ENCODE measurements around the gene RAB15. TPM values are rescaled to one million over a fixed set of nuclear protein-coding genes. Genes with fewer than 3 reads are reported as not detected.

The RAB15 gene
- total RNA-seq, 1 experiment from 2014 or later = 0.28 TPM

DNA sequence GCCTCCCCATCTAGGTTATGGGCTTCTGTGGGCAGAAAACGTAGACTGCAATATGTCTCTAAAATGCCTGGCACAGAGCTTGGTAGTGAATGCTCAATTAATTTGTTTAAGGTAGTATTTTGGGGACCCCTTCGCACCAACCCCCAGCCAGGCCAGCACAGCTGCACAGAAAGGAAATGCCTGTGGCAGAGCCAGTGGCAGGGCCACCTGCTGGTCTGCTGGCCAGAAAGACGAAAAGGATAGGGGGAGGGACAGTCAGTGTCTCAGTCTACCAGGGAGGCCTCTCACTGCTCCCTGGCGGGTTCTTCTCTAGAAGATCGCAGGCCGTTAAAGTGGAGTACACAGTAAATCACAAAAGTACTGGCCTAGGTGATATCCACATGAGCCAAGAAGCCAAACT lies 3.5 kb downstream of the RAB15 start:
- no peaks in the 10 kb centered on the region for H3K27me3 Mint-ChIP-seq (ENCODE audit: insufficient read depth, unreplicated experiment)
- H3K4me3 Mint-ChIP-seq (ENCODE audit: unreplicated experiment) = no peak overlapping the region
- ChIA-PET POLR2A (interaction anchor here (0.6 kb wide), 2 partner anchors 46 to 91 kb away, joined by 3 read pairs; no protein-coding TSS in a partner anchor), CTCF (interaction anchor here (0.5 to 0.7 kb wide), 3 partner anchors 10 to 1473 kb away, joined by 3 to 5 read pairs (median 3); no protein-coding TSS in a partner anchor)
- intact Hi-C loops (cut with micrococcal nuclease) = no loop called here
- no peak for DNase-seq (ENCODE audit: unreplicated experiment)
- H3K9me3 Mint-ChIP-seq (ENCODE audit: unreplicated experiment) = no peaks in the 10 kb centered on the region
- no TSS peak for BruUV-seq (replicated peaks)
- no peaks in the 10 kb centered on the region for H3K36me3 Mint-ChIP-seq (ENCODE audit: insufficient read depth, unreplicated experiment)
- H3K27ac Mint-ChIP-seq (ENCODE audit: low read depth, unreplicated experiment) = no peak overlapping the region
- TF ChIP-seq, protein P1, sequence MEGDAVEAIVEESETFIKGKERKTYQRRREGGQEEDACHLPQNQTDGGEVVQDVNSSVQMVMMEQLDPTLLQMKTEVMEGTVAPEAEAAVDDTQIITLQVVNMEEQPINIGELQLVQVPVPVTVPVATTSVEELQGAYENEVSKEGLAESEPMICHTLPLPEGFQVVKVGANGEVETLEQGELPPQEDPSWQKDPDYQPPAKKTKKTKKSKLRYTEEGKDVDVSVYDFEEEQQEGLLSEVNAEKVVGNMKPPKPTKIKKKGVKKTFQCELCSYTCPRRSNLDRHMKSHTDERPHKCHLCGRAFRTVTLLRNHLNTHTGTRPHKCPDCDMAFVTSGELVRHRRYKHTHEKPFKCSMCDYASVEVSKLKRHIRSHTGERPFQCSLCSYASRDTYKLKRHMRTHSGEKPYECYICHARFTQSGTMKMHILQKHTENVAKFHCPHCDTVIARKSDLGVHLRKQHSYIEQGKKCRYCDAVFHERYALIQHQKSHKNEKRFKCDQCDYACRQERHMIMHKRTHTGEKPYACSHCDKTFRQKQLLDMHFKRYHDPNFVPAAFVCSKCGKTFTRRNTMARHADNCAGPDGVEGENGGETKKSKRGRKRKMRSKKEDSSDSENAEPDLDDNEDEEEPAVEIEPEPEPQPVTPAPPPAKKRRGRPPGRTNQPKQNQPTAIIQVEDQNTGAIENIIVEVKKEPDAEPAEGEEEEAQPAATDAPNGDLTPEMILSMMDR (IDR thresholded peaks at IDR 0.05; ENCODE audit: unreplicated experiment) = no peak
- H3K4me1 Mint-ChIP-seq (ENCODE audit: insufficient read depth, unreplicated experiment) = no peaks in the 10 kb centered on the region

DNA sequence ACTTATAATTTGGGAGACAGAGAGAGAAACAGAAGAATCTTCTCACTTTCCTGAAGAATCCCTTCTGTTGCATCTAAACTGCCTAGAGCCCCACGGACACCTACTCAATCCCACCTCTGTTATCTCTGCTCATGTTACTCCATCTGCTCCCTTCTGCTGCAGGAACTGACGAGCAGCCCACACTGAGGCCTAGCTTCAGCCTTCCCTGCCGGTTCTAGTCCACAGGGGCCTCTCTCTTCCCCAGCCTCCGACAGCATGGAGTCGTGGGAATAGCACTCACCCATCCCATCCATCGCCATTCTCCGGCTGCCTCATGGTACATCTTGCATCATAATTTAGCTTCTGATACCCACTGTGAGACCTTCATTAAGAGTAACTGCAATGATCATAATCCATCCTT lies 4.0 kb downstream of the RAB15 start:
- no peaks in the 10 kb centered on the region for H3K9me3 Mint-ChIP-seq (ENCODE audit: unreplicated experiment)
- no peak overlapping the region for H3K4me3 Mint-ChIP-seq (ENCODE audit: unreplicated experiment)
- no peak for DNase-seq (ENCODE audit: unreplicated experiment)
- ChIA-PET POLR2A (interaction anchor here (0.6 kb wide), 2 partner anchors 47 to 91 kb away, joined by 3 read pairs; no protein-coding TSS in a partner anchor), CTCF (interaction anchor here (0.6 to 0.7 kb wide), 2 partner anchors 44 to 1474 kb away, joined by 3 to 5 read pairs; no protein-coding TSS in a partner anchor)
- no TSS peak for BruUV-seq (replicated peaks)
- no peaks in the 10 kb centered on the region for H3K27me3 Mint-ChIP-seq (ENCODE audit: insufficient read depth, unreplicated experiment)
- intact Hi-C loops (cut with micrococcal nuclease) = no loop called here
- TF ChIP-seq, protein P1 (IDR thresholded peaks at IDR 0.05; ENCODE audit: unreplicated experiment) = no peak
- H3K36me3 Mint-ChIP-seq (ENCODE audit: insufficient read depth, unreplicated experiment) = no peaks in the 10 kb centered on the region
- no peak overlapping the region for H3K27ac Mint-ChIP-seq (ENCODE audit: low read depth, unreplicated experiment)
- H3K4me1 Mint-ChIP-seq (ENCODE audit: insufficient read depth, unreplicated experiment) = no peaks in the 10 kb centered on the region

DNA sequence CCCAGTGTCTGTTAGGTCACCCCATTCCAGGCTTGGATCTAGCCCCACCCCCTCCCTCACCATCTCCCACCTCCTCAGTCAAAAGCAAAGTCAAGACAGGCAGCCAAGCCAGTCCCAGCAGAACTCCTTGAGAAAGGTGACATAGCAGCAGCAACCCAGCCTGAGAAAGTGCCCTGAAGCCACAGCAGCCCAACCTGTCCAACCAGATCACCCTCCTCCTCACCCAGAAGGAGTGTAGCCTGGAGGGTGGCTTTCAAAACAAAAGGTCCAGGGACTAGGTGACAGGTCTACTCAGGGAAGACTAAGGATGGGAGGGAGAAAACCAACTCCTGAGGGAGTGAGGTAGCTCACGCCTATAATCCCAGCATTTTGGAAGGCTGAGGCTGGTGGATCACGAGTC lies 5.2 kb downstream of the RAB15 start:
- DNase-seq (ENCODE audit: unreplicated experiment) = no peak

DNA sequence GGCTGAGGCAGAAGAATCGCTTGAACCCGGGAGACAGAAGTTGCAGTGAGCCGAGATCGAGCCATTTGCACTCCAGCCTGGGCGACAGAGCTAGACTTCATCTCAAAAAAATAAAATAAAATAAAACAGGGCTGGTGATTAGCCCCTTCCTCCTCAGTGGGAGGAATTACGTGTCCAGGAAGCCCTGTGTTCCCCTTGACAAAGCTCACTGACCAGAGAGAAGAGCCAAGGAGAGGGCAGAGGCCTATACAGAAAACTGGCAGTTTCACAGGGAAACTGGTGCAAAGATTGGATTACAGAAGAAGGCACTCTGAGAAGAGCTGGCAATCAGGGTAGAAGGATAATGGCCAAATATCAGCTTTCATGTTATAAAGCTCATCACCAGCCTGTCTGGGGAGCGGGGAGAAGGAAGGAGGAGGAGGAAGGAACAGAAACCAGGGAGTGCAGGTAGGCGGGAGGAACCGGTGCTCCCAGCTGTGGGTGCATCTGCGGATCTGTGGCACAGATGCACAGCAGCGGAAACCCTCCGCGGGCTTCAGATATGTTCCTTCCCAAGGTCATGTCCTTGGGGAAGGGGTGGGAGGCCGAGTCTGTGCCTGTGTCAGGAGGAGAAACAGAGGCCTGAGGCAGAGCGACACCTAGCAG lies 6.7 kb downstream of the RAB15 start:
- TF ChIP-seq, protein P1 (IDR thresholded peaks at IDR 0.05; ENCODE audit: unreplicated experiment) = no peak
- BruUV-seq (replicated peaks) = no TSS peak
- CTCF ChIA-PET = interaction anchor here (0.6 to 0.7 kb wide), 2 partner anchors 58 to 1666 kb away, joined by 3 read pairs; no protein-coding TSS in a partner anchor
- Mint-ChIP-seq H3K36me3 (ENCODE audit: insufficient read depth, unreplicated experiment) (no peaks in the 10 kb centered on the region), H3K9me3 (ENCODE audit: unreplicated experiment) (no peaks in the 10 kb centered on the region), H3K27me3 (ENCODE audit: insufficient read depth, unreplicated experiment) (no peaks in the 10 kb centered on the region), H3K4me3 (ENCODE audit: unreplicated experiment) (no peak overlapping the region), H3K4me1 (ENCODE audit: insufficient read depth, unreplicated experiment) (no peaks in the 10 kb centered on the region), H3K27ac (ENCODE audit: low read depth, unreplicated experiment) (no peak overlapping the region)
- intact Hi-C loops (cut with micrococcal nuclease) = no loop called here
- DNase-seq (ENCODE audit: unreplicated experiment) = no peak
- POLR2A ChIA-PET = interaction anchor here (1.1 to 1.5 kb wide), 2 partner anchors 17 to 21 kb away, joined by 3 read pairs; partner anchors contain the start of gene FNTB

More for the DNA sequence above, 5.2 kb downstream of the RAB15 start:
- ChIA-PET CTCF (no interaction called here), POLR2A (interaction anchor here (0.6 kb wide), 1 partner anchor 430 kb away, joined by 3 read pairs; no protein-coding TSS in a partner anchor)
- no peak overlapping the region for H3K27ac Mint-ChIP-seq (ENCODE audit: low read depth, unreplicated experiment)
- no TSS peak for BruUV-seq (replicated peaks)
- TF ChIP-seq, protein P1 (IDR thresholded peaks at IDR 0.05; ENCODE audit: unreplicated experiment) = no peak
- intact Hi-C loops (cut with micrococcal nuclease) = no loop called here
- H3K36me3 Mint-ChIP-seq (ENCODE audit: insufficient read depth, unreplicated experiment) = no peaks in the 10 kb centered on the region
- H3K4me3 Mint-ChIP-seq (ENCODE audit: unreplicated experiment) = no peak overlapping the region
- no peaks in the 10 kb centered on the region for H3K27me3 Mint-ChIP-seq (ENCODE audit: insufficient read depth, unreplicated experiment)
- no peaks in the 10 kb centered on the region for H3K4me1 Mint-ChIP-seq (ENCODE audit: insufficient read depth, unreplicated experiment)
- H3K9me3 Mint-ChIP-seq (ENCODE audit: unreplicated experiment) = no peaks in the 10 kb centered on the region

Data from MCF 10A (cell line).